CD4-positive, alpha-beta T cell treated with Interleukin-10 for 1 hour (primary cell): Measurements from ENCODE around the gene TMEM238L.

Experiments
- DNase-seq: peaks from one replicate; pipeline ENCODE4 v3.0.0-alpha.2; 2020

TMEM238L gene

DNA sequence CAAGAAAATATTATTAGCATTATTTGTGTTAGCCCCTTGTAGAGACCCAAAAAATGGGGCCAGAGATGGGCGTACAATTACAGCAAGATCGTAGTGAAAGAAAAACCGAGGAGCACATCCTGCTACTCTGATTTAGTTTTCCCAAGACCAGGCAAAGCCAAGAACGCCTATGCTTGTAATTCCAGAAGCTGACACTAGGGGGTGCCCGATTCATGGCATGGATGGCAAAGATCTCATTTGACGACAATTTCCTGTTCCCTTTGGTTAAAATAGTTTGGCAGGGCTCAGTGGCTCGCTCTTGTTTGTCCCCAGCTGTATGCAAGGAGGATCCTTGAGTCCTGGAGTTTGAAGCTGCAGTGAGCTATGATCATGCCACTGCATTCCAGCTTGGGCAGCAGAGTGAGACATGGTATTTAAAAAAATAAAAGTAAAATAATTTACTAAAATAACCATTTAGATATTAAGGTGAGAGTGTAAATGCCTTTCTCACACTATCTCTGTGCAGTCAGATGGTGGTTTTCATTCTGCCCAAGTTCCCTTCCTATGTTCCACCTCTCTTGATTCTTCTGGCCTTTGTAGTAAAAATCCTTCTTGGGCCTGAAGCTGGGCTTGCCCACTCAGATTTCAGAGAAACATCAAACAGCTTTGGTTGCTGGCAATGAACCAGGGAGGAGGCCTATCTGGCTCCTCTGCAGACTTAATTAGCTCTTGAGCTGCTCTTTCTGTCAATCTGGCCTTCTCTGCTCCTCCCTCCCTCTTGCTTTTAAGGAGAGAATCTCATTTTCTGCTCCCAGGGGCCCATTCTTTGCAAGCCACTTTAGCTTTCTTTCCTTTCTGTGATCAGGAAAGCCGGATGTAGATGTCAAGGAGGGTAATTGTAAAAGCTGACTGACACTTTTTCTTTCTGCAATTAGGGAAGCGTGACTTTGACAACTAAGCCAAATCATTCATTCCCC, 31.2 kb downstream of the TMEM238L start:
- peak; percentile 18 for DNase-seq

- DNase-seq, result no peak
These were observed 32.8 kb downstream of the TMEM238L start for GRCh38 chr17:10771148-10771547.

GRCh38 chr17:10769840-10770239, 34.1 kb downstream of the TMEM238L start:
- no peak for DNase-seq

DNA sequence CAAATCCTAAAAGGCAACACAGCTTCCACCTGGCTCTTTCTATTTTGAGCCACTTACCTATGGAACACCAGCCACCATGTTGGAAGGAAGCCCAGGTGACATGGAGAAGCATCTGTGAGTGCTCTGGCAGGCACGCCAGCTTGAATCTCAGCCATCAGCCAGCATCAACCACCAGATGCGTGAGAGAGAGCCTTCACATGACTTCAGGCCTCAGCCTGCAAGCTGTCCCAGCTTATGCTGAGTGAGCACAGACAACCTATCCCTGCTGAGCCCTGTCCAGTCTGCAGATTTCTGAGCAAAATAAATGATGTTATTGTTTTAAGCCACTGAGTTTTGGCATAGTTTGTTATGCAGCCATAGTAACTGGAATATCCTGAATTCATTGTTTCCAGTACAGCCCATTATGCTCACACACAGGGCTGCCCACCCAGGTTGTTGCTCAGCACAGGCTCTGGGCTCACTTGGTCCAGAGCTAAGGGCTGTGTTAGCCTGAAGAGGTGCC, 35.1 kb downstream of the TMEM238L start:
- DNase-seq, result no peak

DNA sequence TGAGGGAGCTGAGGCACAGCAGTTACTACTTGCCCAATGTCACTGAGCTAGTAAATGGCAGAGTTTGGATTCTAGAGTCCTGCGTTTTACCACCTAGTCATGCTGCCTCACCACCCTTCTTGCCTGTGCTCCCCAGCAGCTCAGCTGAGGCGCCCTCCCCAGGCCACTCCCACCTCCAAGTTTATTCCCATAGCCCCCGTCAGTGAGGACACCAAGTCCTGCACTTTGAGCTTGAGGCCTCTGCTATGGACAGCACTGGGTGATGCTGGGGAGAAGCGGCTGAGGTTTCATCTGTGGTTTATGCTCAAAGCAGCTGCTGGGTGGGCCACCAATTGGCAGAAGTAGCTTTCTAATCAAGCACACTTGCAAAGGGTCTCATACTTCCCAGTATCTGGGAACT, 36.7 kb downstream of the TMEM238L start:
- DNase-seq, result no peak

GRCh38 chr17:10762037-10762436, 41.9 kb downstream of the TMEM238L start:
- DNase-seq, result no peak

- no peak for DNase-seq
These were observed 42.6 kb downstream of the TMEM238L start for GRCh38 chr17:10761281-10761680.

GRCh38 chr17:10758062-10758461, 45.8 kb downstream of the TMEM238L start:
- DNase-seq, result no peak

DNA sequence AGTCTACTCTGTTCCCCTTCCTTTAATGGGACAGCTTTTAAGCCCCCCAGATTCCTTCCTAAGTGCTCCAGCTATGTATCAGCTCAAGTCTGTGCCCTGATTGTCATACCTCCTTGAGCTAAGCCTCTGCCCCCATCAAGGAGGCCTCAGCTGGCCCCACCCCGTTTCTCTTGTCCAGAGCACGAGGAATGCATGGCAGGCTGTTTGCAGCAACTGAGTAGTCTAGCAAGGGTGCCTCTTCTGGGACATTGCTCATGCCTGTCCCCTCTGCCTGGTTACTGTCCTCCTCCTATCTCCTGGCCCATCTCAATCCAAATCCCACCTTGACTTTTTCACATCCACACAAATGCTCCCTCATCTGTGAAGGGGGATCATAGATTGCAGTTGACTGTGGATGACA, 46.3 kb downstream of the TMEM238L start:
- no peak for DNase-seq

DNA sequence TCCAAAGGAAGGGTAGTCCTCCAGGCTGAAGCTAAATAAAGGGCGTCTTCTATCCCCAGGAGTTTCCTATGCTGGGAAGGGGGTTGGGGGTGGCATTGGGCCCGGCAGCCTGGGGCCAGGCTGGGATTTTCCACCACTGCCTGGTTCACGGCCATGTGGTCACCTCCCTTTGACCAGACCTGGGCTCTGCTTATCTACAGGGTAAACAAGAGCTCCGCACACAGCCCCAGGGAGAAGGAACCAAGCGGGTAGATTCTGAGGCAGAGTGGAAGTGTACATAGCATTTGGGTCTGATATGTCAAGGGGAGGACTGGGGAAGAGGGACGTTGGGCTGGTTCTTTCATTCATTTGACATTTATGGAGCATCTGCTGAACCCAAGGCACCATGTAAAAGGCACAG, 46.8 kb downstream of the TMEM238L start:
- DNase-seq, result no peak

DNA sequence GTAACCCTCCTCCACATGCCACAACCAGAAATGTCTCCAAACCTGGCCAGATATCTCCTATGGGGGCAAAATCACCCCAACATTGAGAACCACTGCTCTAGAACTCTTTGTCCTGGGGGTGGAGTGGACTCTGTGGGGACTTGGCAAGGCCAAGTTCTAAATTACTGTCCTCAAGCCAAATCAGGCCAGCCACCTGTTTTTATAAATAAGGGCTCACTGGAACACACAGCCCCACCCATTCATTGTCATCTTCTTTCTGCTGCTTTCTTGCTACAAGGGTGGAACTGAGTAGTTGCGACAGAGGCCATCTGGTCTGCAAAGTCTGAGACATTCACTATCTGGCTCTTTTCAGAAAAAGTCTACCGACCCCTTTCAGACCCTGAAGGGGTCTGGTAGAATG, 47.3 kb downstream of the TMEM238L start:
- DNase-seq, result no peak

DNA sequence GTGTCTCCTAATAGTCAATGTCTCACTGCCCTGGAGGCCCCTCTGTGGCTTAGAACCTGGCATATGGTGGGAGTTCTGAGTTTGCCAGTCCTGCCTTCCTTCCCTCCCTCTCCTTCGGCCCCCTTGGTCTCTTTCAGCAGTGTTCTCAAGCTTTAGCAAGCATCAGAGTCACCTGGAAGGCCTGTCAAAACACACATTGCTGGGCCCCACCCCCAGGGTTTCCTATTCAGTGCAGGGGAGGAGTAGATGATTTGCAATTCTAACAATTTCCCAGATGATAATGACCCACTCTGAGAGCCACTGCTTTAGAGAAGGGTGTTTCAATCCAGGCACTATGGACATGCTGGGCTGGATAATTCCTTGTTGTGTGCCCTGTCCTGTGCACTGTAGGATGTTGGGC, 47.7 kb downstream of the TMEM238L start:
- DNase-seq, result no peak

DNA sequence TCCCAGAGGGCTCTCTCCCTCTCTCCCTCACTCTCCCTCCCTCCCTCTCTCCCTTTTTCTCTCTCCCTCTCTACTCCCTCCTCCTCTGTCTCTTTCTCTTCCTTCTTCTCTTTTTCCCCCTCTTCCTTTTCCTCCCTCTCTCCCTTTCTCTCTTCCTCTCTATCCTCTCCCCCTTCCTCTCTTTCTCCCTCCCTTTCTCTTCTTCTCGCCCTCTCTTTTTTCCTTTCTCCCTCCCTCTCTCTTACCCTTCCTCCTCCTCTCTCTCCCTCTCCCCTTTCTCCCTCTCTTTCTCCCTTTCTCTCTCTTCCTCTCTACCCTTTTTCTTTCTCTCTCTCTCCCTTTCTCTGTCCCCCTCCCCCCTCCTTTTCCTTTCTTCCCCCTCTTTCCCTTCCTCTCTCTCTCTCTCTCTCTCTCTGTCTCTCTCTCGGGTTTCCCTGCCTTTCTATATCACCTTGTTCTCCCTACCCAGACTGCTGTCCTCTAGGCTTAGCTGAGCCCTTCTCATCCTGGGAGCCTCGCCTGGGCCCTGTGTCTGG, 48.2 kb downstream of the TMEM238L start:
- DNase-seq, result no peak

GRCh38 chr17:10754861-10755591, 48.9 kb downstream of the TMEM238L start:
- DNase-seq, result no peak

DNA sequence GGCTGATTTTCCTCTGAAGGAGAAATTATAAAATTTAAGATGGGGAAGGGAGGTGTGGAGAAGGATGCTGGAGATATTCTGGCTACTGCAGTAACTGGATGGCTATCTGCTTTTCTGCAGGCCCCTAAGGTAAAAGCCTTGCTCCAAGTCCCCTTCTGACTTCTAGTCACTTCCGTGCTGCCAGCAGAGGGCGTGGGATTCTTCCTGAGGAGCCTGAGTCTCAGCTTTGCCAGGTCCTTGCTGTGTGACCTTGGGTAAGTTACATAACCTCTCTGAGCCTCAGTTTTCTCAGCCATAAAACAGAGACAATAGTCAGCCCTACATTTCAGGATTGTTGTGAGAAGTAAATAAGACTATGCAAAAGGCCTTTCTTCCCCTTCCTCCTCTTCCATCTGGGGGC, 49.8 kb downstream of the TMEM238L start:
- DNase-seq, result peak; percentile 12

DNA sequence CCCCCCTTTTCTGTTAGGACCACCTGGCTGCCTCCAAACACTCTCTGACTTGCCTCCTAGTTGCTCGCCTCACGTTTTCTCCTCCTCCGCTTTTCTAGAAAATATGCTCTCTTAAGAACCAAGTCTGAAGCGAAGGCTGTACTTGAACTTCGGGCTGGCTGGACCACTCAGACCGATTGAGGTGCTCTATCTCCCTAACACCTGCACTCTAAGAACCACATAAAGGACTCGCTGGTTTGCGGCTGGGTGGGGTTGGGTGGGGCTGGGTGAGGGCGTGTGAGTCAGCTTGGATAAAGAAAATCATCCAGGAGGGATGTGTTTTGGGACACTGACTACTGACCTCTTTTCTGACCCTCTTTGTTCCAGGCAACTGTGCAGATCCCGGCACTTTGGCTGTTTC, 51.2 kb downstream of the TMEM238L start:
- DNase-seq, result no peak

- no peak for DNase-seq
These were observed 52.3 kb downstream of the TMEM238L start for GRCh38 chr17:10751563-10751962.

GRCh38 chr17:10750210-10750609, 53.7 kb downstream of the TMEM238L start:
- DNase-seq, result no peak

DNA sequence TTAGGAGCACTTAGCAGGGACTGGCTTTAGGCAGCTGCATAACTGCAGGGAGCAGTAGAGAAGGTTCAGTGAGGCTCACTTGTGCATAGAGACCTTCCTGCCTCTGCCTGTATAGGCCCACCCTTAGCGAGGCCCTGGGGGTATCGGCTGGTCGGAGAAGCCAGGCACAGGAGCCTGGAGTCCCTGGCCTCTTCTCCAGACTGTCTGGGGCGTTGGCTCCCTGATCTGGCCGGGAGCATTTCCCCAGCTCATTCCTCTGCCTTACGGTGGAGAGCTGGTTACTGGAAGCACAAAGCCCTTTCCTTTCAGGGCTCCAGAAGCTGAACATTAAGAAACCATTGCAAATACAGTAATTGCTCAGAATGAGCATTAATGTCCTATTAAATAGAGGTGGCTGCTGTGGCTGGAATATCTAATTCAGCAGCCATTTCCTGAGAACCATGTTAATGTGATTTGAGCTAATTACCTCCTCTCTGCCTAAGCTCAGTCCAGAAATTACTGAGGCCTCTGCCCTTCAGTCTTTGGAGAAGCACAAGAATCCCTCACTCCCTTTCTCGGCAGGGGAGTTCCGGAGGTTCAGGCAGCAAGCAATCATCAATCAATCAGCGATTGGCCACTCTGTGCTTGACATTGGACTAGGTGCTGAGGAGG, 55.2 kb downstream of the TMEM238L start:
- DNase-seq, result no peak

DNA sequence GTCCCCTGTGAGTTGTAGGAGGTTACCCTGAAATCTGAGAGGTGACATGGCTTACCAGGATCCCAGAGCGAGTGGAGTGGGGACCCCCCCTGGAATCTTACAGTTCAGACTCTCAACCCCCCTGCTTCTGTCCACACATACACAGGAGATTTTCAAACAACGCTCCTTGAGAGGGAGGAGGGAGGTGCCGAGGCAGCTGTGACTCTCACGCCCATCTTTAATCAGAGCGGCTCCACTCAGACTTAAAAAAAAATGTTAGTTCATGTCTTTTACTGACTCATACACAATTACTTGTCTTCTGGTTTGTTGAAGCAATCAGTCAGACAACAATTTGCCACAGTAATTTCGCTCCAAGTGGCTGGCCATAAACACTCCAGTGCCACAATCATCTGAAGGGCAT, 58.7 kb downstream of the TMEM238L start:
- DNase-seq, result no peak
